Lower leg skin (tissue), 3 donors: ENCODE results near the gene RMC1.

ENCODE experiments used
- POLR2A ChIP-seq, 2 donors: fragments of 450-650 bp; IDR thresholded peaks; one replicate each; pipeline ENCODE4 v1.6.1; 2016 to 2017; ENCODE audit warnings: antibody characterized with exemption in 2 of 2, mild to moderate bottlenecking in 1 of 2, moderate library complexity in 1 of 2
- TF ChIP-seq, protein P1 (sequence below), 3 donors: fragments of 450-650 bp; IDR thresholded peaks; one replicate each; pipeline ENCODE4 v1.5.1; 2016; ENCODE audit warnings: antibody characterized with exemption in 3 of 3, mild to moderate bottlenecking in 3 of 3, moderate library complexity in 2 of 3

DNA sequence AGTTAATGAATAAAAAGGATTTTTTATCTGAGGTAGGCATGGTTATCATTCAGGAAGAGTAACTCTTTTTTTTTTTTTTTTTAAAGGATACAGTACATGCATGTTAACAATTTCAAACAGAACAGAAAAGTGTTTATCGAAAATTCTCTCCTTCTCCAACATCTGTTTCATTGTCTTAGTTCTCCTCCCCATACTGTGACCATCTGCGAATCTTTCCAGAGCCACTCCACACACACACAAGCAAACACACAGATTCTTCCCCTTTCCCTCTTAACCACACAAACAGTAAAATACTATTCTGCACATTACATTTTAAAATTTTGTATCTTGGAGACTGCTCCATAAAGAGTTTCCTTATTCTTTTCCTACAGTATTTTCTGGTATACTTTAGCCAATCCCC, 45.0 kb downstream of the RMC1 start:
- TF ChIP-seq, protein P1, sequence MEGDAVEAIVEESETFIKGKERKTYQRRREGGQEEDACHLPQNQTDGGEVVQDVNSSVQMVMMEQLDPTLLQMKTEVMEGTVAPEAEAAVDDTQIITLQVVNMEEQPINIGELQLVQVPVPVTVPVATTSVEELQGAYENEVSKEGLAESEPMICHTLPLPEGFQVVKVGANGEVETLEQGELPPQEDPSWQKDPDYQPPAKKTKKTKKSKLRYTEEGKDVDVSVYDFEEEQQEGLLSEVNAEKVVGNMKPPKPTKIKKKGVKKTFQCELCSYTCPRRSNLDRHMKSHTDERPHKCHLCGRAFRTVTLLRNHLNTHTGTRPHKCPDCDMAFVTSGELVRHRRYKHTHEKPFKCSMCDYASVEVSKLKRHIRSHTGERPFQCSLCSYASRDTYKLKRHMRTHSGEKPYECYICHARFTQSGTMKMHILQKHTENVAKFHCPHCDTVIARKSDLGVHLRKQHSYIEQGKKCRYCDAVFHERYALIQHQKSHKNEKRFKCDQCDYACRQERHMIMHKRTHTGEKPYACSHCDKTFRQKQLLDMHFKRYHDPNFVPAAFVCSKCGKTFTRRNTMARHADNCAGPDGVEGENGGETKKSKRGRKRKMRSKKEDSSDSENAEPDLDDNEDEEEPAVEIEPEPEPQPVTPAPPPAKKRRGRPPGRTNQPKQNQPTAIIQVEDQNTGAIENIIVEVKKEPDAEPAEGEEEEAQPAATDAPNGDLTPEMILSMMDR (IDR thresholded peaks at IDR 0.05), result no peak
- no peak for TF ChIP-seq POLR2A (IDR thresholded peaks at IDR 0.05)
